ENCODE results near the gene CDKAL1. TPM values are rescaled to one million over a fixed set of nuclear protein-coding genes. Genes with fewer than 3 reads are reported as not detected.

CDKAL1 gene
- total RNA-seq, 1 donor from 2014 or later, result 11.9 TPM

DNA sequence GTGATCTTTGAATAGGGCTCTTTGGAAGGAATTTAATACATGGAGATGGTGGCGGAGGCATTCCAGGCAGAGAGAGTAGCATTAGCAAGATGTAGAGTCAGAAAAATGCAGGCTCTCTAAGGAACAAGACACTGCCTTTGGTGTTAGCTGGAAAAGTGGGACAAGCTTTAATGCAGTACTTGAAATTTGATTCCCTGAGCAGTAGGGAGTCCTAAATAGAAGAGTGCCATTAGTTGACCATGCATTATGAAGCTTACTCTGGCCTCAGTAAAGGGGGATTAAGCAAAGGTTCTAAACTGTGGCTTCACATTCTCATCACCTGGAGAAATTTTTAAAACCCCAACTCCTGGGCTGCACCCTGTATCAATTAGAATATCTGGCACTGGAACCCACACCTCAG is 564.5 kb downstream of the CDKAL1 start:
- no peaks in the 10 kb centered on the region for H3K36me3 ChIP-seq
- intact Hi-C loops (cut with DNase I), result no loop called here
- no peak for DNase-seq (ENCODE audit: low spot score in 2 of 2)
- H3K9me3 ChIP-seq, result no peaks in the 10 kb centered on the region
- no peaks in the 10 kb centered on the region for H3K27me3 ChIP-seq
- H3K27ac ChIP-seq, result no peak overlapping the region
- no peaks in the 10 kb centered on the region for H3K4me1 ChIP-seq
- no peak overlapping the region for H3K4me3 ChIP-seq
- TF ChIP-seq, protein P1, sequence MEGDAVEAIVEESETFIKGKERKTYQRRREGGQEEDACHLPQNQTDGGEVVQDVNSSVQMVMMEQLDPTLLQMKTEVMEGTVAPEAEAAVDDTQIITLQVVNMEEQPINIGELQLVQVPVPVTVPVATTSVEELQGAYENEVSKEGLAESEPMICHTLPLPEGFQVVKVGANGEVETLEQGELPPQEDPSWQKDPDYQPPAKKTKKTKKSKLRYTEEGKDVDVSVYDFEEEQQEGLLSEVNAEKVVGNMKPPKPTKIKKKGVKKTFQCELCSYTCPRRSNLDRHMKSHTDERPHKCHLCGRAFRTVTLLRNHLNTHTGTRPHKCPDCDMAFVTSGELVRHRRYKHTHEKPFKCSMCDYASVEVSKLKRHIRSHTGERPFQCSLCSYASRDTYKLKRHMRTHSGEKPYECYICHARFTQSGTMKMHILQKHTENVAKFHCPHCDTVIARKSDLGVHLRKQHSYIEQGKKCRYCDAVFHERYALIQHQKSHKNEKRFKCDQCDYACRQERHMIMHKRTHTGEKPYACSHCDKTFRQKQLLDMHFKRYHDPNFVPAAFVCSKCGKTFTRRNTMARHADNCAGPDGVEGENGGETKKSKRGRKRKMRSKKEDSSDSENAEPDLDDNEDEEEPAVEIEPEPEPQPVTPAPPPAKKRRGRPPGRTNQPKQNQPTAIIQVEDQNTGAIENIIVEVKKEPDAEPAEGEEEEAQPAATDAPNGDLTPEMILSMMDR (IDR thresholded peaks at IDR 0.05), result no peak

DNA sequence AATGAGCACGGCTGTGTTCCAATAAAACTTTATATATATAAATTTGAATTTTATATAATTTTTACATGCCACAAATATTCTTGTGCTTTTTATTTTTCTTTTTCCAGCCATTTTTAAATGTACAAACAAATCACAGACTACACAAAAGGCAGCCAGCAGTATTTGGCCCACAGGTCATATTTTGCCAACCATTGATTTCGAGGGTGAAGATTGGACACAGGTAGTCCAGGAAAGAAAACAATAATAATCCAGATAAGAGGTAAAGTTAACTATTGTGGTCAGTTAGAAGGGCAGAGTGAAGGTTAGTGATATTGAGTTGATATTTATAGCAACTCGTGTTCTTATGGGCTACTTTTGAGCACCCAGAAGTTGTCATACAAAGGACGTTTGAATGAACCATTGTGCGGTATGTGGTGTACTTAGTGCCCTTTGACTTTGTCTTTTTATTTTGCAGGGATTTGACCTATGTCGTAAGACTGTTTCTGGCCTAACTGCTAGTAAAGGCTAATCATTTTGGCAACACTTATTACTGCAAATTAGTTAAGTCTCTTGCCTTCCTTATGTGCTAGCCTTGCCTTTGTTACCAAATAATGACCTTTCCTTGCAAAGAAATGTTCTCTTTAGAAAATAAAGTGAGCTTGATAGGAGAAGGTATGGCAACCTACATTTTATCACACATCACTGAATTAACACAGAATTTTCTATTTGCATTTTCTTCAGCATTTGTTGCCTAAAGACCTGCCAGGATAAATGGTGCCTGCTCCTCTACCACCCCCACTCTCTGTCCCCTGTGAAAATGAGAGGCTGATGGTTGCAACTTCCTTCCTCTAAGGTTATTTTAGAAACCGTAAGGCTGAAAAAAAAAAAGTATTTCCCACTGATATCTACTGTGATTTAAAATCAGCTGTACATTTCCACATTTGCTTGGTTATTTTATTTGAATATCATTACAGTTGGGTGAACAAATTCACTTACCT is 565.4 kb downstream of the CDKAL1 start:
- H3K9me3 ChIP-seq, result no peaks in the 10 kb centered on the region
- intact Hi-C loops (cut with DNase I), result no loop called here
- no peaks in the 10 kb centered on the region for H3K27me3 ChIP-seq
- no peak overlapping the region for H3K4me3 ChIP-seq
- H3K27ac ChIP-seq, result no peak overlapping the region
- H3K4me1 ChIP-seq, result no peaks in the 10 kb centered on the region
- TF ChIP-seq, protein P1 (IDR thresholded peaks at IDR 0.05), result no peak
- DNase-seq (ENCODE audit: low spot score in 2 of 2), result no peak
- no peaks in the 10 kb centered on the region for H3K36me3 ChIP-seq

DNA sequence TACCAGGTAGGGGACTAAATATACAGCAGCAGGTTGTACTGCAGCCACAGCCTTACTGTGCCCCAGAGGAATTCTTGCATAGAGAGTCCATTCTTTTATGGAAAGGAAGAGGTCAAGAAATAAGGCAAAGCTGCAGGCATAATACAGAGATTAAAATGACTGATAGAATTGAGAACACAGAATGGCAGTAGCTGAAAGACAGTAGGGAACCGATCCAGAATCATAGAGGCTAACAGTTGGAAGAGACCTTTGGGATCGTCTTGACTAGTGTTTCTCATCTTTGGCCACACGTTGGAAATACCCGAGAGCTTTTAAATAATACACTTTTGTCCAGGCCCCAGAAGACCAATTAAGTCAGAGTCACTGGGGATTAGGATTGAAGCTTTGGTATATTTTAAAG is 566.7 kb downstream of the CDKAL1 start:
- Histone ChIP-seq H3K27me3 (no peaks in the 10 kb centered on the region), H3K27ac (no peak overlapping the region), H3K4me3 (no peak overlapping the region), H3K4me1 (no peaks in the 10 kb centered on the region), H3K9me3 (no peaks in the 10 kb centered on the region), H3K36me3 (no peaks in the 10 kb centered on the region)
- DNase-seq (ENCODE audit: low spot score in 2 of 2), result no peak
- TF ChIP-seq, protein P1 (IDR thresholded peaks at IDR 0.05), result no peak
- intact Hi-C loops (cut with DNase I), result no loop called here

DNA sequence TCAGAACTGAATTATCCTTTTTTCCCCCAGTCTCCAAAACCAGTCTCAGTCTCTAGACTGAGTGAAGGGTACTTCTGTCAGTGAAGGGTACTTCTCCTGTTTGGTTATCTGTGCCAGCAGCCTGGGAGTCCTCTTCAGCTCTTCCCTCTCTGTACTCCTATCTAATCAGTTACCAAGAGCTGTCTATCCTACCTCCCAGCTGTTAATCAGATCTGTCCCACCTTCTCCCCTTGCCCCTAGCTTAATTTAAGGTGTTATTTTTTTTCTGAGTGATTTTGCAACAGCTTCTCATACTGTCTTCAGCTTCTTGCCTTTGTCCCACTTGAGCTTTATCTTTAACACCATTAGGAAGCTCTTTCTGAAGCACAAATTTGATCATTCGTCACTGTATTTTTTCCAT is 567.4 kb downstream of the CDKAL1 start:
- no peak for DNase-seq (ENCODE audit: low spot score in 2 of 2)
- no peak overlapping the region for H3K27ac ChIP-seq
- TF ChIP-seq, protein P1 (IDR thresholded peaks at IDR 0.05), result no peak
- H3K4me1 ChIP-seq, result no peaks in the 10 kb centered on the region
- H3K9me3 ChIP-seq, result no peaks in the 10 kb centered on the region
- no peaks in the 10 kb centered on the region for H3K27me3 ChIP-seq
- no peak overlapping the region for H3K4me3 ChIP-seq
- no peaks in the 10 kb centered on the region for H3K36me3 ChIP-seq
- intact Hi-C loops (cut with DNase I), result no loop called here

DNA sequence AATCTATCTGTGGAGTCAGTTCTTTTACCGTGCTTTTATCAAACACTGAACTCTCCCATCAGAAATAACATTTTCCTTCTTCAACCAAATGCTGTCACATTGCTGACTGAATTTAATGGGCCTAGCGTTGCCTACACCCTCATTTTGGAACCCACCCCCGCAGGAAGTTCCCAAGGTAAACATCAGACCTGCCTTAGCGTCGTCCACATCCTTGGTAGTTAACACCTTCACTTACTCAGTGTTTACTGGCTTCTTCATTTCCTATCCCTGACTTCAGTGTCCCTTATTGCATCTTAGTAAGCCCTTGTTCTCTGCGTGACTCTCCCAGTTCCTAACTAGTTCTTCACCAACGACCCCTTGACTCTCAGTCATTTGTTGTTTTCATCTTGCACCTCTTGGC is 567.9 kb downstream of the CDKAL1 start:
- TF ChIP-seq, protein P1 (IDR thresholded peaks at IDR 0.05), result no peak
- DNase-seq (ENCODE audit: low spot score in 2 of 2), result no peak
- Histone ChIP-seq H3K27ac (no peak overlapping the region), H3K9me3 (no peaks in the 10 kb centered on the region), H3K27me3 (no peaks in the 10 kb centered on the region), H3K4me3 (no peak overlapping the region), H3K36me3 (no peaks in the 10 kb centered on the region), H3K4me1 (no peaks in the 10 kb centered on the region)
- intact Hi-C loops (cut with DNase I), result no loop called here

All from ascending aorta (tissue), 2 donors.